Gastroesophageal sphincter (tissue), 4 donors: ENCODE data around the gene DAPK2. TPM values are rescaled to one million over a fixed set of nuclear protein-coding genes. Genes with fewer than 3 reads are reported as not detected.

Source experiments
- ATAC-seq: fragments of 150-250 bp; one replicate; pipeline ENCODE4 v1.9.1; 2016; ENCODE audit warnings: mild to moderate bottlenecking, moderate library complexity
- H3K27ac ChIP-seq, 4 donors: fragments of 200-600 bp; sonication (generic) in 3 of 4; 1 replicate in 3 of 4; 2 replicates in 1 of 4; pipeline ENCODE4 v1.5.1; 2016 to 2019
- H3K27me3 ChIP-seq: fragments of 200-600 bp; sonication (generic); one replicate; pipeline ENCODE4 v1.5.1; 2019
- H3K36me3 ChIP-seq, 2 donors: fragments of 200-600 bp; sonication (generic); one replicate each; pipeline ENCODE4 v1.5.1; 2019; ENCODE audit warnings: control low read depth in 1 of 2
- H3K4me1 ChIP-seq, 3 donors: fragments of 200-600 bp; sonication (generic); 1 replicate in 2 of 3; 2 replicates in 1 of 3; pipeline ENCODE4 v1.5.1; 2016 to 2019; ENCODE audit warnings: control low read depth in 2 of 3
- H3K4me3 ChIP-seq, 2 donors: fragments of 200-600 bp; sonication (generic); one replicate each; pipeline ENCODE4 v1.5.1; 2019; ENCODE audit warnings: mild to moderate bottlenecking in 1 of 2, moderate library complexity in 1 of 2
- H3K9me3 ChIP-seq, 3 donors: fragments of 200-600 bp; sonication (generic); one replicate each; pipeline ENCODE4 v1.5.1; 2017 to 2019; ENCODE audit warnings: control low read depth in 2 of 3
- EP300 ChIP-seq: sonication (generic); formaldehyde crosslinking; IDR thresholded peaks from one replicate; pipeline ENCODE4 v1.6.1; 2017; ENCODE audit warnings: antibody characterized with exemption, mild to moderate bottlenecking
- POLR2A ChIP-seq, 2 donors: fragments of 450-650 bp; IDR thresholded peaks; one replicate each; pipeline ENCODE4 v1.6.1; 2017; ENCODE audit warnings: antibody characterized with exemption in 2 of 2, mild to moderate bottlenecking in 2 of 2, moderate library complexity in 1 of 2
- POLR2AphosphoS5 ChIP-seq: sonication (generic); formaldehyde crosslinking; IDR thresholded peaks from one replicate; pipeline ENCODE4 v1.6.1; 2017; ENCODE audit warnings: antibody characterized with exemption
- WGBS, 2 donors: methylation state at CpG; one replicate each; pipeline ENCODE4 v1.1.5; 2018; ENCODE audit warnings: low coverage in 1 of 2; 5-methylcytosine and 5-hydroxymethylcytosine counted together
- total RNA-seq, 4 donors: library from RNA; depleted of rRNA; stranded (reverse); fragments of >200 nt; gene quantifications; one replicate each; pipeline ENCODE4 v1.1.0, GENCODE V29; 2016
- TF ChIP-seq, protein P1 (sequence below), 4 experiments: fragments of 200-600 bp in 2 of 4; fragments of 450-650 bp in 2 of 4; sonication (generic) in 1 of 4; IDR thresholded peaks; one replicate each; pipeline ENCODE4 v1.5.1; 2017 to 2019; ENCODE audit warnings: antibody characterized with exemption in 4 of 4, mild to moderate bottlenecking in 2 of 4, moderate library complexity in 2 of 4

The DAPK2 gene
- total RNA-seq, 4 donors from 2014 or later: 2.0 to 9.5 (median 6.4) TPM

DNA sequence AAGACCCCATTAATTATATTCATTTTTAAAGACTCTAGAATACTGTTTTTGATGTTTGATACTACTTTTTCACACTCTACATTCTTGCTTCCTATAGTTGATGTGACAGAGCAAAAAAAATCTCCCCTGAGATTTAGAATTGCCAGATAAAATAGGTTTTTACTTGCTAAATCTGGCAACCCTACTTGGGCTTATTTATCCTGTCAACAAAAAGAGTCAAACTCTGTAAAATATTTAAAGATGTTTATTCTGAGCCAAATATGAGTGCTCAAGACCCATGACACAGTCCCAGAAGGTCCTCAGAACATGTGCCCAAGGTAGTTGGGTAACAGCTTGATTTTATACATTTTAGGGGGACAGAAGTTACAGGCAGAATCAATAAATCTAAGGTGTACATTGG, 72.3 kb downstream of the DAPK2 start:
- Histone ChIP-seq H3K4me1 (peaks cover 0 to 11% (median 0%) of the 10 kb centered on the region in 3 donors), H3K36me3 (no peaks in the 10 kb centered on the region), H3K4me3 (no peak overlapping the region), H3K9me3 (no peaks in the 10 kb centered on the region), H3K27ac (no peak overlapping the region), H3K27me3 (no peaks in the 10 kb centered on the region)
- no peak for ATAC-seq
- TF ChIP-seq, protein P1, sequence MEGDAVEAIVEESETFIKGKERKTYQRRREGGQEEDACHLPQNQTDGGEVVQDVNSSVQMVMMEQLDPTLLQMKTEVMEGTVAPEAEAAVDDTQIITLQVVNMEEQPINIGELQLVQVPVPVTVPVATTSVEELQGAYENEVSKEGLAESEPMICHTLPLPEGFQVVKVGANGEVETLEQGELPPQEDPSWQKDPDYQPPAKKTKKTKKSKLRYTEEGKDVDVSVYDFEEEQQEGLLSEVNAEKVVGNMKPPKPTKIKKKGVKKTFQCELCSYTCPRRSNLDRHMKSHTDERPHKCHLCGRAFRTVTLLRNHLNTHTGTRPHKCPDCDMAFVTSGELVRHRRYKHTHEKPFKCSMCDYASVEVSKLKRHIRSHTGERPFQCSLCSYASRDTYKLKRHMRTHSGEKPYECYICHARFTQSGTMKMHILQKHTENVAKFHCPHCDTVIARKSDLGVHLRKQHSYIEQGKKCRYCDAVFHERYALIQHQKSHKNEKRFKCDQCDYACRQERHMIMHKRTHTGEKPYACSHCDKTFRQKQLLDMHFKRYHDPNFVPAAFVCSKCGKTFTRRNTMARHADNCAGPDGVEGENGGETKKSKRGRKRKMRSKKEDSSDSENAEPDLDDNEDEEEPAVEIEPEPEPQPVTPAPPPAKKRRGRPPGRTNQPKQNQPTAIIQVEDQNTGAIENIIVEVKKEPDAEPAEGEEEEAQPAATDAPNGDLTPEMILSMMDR (IDR thresholded peaks at IDR 0.05): no peak
- TF ChIP-seq EP300: no peak
- no peak for TF ChIP-seq POLR2A (IDR thresholded peaks at IDR 0.05)
- no peak for TF ChIP-seq POLR2AphosphoS5

DNA sequence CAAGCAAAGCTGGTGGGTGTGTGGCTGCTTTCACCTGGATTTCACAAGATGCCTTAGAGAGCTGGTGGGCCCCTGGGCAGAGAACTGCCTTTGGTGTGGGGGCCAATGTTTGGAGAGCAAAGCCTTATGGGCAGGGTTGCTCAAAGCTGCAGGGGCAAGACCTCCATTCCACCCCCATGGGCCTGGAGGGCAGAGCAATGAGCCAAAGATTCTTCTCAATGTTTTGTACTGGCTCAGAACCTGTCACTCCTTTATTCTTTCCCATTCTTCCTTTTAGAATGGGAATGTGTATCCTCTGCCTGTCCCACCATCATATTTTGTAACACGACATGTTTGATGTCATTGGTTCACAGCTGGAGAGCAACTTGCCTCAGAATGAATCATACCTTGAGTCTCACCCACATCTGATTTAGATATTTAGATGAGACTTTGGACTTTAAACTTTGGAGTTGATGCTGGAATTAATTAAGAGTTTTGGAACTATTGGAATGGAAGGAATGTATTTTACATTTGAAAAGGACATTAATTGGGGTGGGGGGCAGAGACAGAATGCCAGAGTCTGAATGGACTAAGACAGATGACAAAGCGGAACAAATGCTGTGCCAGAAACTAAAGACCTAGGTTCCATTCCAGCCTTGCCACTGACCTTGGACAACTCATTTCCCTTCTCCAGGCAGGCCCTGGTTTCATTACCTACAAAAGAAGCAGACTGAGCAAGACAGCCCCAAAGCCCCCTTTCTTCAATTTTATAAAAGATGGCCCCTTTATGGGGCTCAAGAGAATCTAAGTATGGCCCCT, 72.9 kb downstream of the DAPK2 start:
- 67 to 83% methylated on average over 1 of the region's 2 CpGs for WGBS, 2 donors
- Histone ChIP-seq H3K4me3 (no peak overlapping the region), H3K4me1 (peaks cover 0 to 11% (median 0%) of the 10 kb centered on the region in 3 donors), H3K27me3 (no peaks in the 10 kb centered on the region), H3K36me3 (no peaks in the 10 kb centered on the region), H3K27ac (no peak overlapping the region), H3K9me3 (no peaks in the 10 kb centered on the region)
- no peak for ATAC-seq
- no peak for TF ChIP-seq EP300
- no peak for TF ChIP-seq POLR2A (IDR thresholded peaks at IDR 0.05)
- TF ChIP-seq, protein P1 (IDR thresholded peaks at IDR 0.05): no peak
- TF ChIP-seq POLR2AphosphoS5: no peak

DNA sequence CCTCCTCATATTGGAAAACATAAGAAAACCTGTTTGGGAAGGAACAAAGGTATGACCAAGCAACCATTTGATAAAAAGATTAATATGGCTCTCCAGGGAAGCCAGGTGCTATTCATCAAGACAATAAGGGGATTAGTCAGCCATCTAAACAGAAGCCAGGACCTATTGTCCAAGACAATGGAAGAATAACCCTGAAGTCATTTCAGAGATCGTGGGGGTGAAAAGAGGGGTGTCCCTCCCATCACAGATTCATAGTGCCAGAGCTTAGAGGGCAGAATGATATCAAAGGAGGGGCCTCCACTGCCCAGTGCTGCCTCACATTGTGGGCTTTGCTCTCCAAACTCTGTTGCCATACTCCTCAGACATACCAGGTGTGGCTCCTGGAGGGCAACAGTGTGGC, 73.5 kb downstream of the DAPK2 start:
- ATAC-seq: no peak
- Histone ChIP-seq H3K27ac (no peak overlapping the region), H3K4me1 (peaks cover 0 to 11% (median 0%) of the 10 kb centered on the region in 3 donors), H3K4me3 (no peak overlapping the region), H3K36me3 (no peaks in the 10 kb centered on the region), H3K9me3 (no peaks in the 10 kb centered on the region), H3K27me3 (no peaks in the 10 kb centered on the region)
- TF ChIP-seq EP300 (no peak), POLR2AphosphoS5 (no peak), POLR2A (IDR thresholded peaks at IDR 0.05) (no peak)
- TF ChIP-seq, protein P1 (IDR thresholded peaks at IDR 0.05): no peak
- 63 to 64% methylated on average over 1 of the region's 1 CpG for WGBS, 2 donors

DNA sequence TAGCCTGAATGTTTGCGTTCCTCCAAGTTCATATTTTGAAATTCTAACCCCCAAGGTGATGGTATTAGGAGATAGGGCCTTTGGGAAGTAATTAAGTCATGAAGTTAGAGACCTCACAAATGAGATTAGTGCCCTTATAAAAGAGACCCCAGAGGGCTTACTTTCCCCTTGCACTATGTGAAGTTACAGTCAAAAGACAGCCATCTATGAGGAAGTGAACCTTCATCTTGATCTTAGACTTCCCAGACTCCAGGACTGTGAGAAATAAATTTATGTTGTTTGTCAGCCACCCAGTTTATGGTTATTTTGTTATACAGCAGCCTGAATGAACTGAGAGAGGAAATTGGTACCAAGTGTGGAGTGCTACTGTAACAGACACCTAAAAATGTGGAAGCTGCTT, 74.4 kb downstream of the DAPK2 start:
- TF ChIP-seq POLR2A (IDR thresholded peaks at IDR 0.05): no peak
- no peak for TF ChIP-seq EP300
- TF ChIP-seq, protein P1 (IDR thresholded peaks at IDR 0.05): no peak
- TF ChIP-seq POLR2AphosphoS5: no peak
- Histone ChIP-seq H3K4me3 (no peak overlapping the region), H3K27ac (no peak overlapping the region), H3K36me3 (no peaks in the 10 kb centered on the region), H3K9me3 (no peaks in the 10 kb centered on the region), H3K27me3 (no peaks in the 10 kb centered on the region), H3K4me1 (peaks cover 0 to 11% (median 0%) of the 10 kb centered on the region in 3 donors)
- WGBS, 2 donors: 100% methylated on average over 1 of the region's 1 CpG
- no peak for ATAC-seq

DNA sequence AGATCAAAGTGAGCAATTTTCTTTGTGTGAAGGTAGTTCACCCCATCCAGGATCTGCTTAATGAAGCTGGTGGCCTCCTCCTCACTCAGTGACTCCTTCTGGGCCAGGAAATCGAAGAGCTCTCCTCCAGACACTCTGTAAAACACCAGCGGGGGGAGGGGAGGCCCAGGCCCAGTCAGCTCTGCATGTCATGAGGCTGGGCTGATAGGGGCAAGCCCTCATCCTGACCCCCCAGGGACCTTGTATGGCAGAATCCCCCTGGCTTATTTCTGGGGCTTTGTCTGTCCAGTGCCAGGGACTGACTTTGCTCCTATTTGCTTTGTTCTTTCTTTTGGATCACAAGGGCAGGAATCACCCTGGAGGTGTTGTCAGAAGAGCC, 74.9 kb downstream of the DAPK2 start:
- peaks cover 0 to 11% (median 0%) of the 10 kb centered on the region in 3 donors for H3K4me1 ChIP-seq
- no peaks in the 10 kb centered on the region for H3K9me3 ChIP-seq
- WGBS, 2 donors: 86% methylated on average over 1 of the region's 2 CpGs; no CpG with 5 or more reads in 1 of the 2 donors
- peak overlapping the region in 2 of 4 donors; percentile 20 to 24 for H3K27ac ChIP-seq
- no peaks in the 10 kb centered on the region for H3K27me3 ChIP-seq
- H3K4me3 ChIP-seq: no peak overlapping the region
- ATAC-seq: no peak
- H3K36me3 ChIP-seq: no peaks in the 10 kb centered on the region
- TF ChIP-seq POLR2A (IDR thresholded peaks at IDR 0.05) (no peak), POLR2AphosphoS5 (no peak), EP300 (no peak)
- TF ChIP-seq, protein P1 (IDR thresholded peaks at IDR 0.05): no peak
